GM13976 (cell line): ENCODE data around the gene ANXA7.

ENCODE experiments used
- DNase-seq: peaks from one replicate; pipeline ENCODE4 v3.0.0; 2012; ENCODE audit warnings: low spot score
- in situ Hi-C: fragments of 300-500 bp; cut with MboI; formaldehyde crosslinking; loops from one replicate; pipeline ENCODE4 v1.12.0; 2022; ENCODE audit warnings: low sequenced_read_pairs, mixed read lengths, inconsistent platforms; ENCODE audit not compliant: unreplicated experiment
- TF ChIP-seq, protein P1 (sequence below): IDR thresholded peaks from 2 replicates; pipeline ENCODE4 v1.5.1; 2012; ENCODE audit warnings: borderline replicate concordance, mild to moderate bottlenecking; ENCODE audit not compliant: insufficient read depth; ENCODE audit errors: extremely low read depth, missing control alignments, control extremely low read depth

The ANXA7 gene

GRCh38 chr10:73446926-73447325, 33.1 kb upstream of the ANXA7 start:
- TF ChIP-seq, protein P1, sequence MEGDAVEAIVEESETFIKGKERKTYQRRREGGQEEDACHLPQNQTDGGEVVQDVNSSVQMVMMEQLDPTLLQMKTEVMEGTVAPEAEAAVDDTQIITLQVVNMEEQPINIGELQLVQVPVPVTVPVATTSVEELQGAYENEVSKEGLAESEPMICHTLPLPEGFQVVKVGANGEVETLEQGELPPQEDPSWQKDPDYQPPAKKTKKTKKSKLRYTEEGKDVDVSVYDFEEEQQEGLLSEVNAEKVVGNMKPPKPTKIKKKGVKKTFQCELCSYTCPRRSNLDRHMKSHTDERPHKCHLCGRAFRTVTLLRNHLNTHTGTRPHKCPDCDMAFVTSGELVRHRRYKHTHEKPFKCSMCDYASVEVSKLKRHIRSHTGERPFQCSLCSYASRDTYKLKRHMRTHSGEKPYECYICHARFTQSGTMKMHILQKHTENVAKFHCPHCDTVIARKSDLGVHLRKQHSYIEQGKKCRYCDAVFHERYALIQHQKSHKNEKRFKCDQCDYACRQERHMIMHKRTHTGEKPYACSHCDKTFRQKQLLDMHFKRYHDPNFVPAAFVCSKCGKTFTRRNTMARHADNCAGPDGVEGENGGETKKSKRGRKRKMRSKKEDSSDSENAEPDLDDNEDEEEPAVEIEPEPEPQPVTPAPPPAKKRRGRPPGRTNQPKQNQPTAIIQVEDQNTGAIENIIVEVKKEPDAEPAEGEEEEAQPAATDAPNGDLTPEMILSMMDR: no peak
- no peak for DNase-seq
- in situ Hi-C loops: no loop called here

DNA sequence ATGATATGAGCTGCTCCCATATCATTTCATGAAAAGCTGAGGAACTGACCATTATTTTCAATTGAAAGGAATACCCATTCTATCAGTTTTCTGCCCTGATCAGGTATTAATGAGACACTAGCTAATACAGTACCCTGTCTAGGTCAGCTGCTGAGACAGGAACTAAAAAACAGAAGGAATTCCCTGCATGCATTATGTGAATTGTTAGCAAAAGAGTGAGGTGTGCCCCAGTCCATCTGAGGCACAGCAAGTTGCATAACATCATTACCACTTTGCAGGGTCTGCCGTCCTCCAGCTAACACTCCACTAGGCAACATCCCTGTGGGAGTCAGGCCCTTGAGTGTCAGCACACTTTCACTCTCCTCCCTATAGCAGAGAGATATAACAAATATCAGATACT, 30.6 kb upstream of the ANXA7 start:
- TF ChIP-seq, protein P1: no peak
- in situ Hi-C loops: no loop called here
- DNase-seq: no peak

- TF ChIP-seq, protein P1: no peak
These were observed 25.9 kb upstream of the ANXA7 start for GRCh38 chr10:73439605-73440312.

DNA sequence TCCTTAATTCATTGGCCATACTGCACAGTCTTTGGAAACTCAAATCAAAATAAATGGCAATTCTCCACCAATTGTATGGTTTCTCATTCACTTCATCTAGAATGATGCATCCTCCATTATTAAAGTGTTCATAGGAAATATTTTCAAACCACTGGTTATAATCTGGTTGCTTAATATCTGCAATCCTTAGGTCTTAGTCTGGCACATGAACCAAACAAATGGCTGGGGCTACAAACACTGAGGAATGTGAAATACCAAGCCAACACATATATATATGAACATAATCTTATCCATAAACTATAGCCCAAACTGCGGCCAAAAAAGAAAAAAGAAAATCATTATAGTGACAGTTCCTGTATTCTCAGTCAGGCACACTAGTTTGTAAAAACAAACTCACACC, 25.2 kb upstream of the ANXA7 start:
- in situ Hi-C loops: no loop called here
- TF ChIP-seq, protein P1: no peak
- no peak for DNase-seq

More at GRCh38 chr10:73439605-73440312, 25.9 kb upstream of the ANXA7 start:
- DNase-seq: no peak
- in situ Hi-C loops: no loop called here

DNA sequence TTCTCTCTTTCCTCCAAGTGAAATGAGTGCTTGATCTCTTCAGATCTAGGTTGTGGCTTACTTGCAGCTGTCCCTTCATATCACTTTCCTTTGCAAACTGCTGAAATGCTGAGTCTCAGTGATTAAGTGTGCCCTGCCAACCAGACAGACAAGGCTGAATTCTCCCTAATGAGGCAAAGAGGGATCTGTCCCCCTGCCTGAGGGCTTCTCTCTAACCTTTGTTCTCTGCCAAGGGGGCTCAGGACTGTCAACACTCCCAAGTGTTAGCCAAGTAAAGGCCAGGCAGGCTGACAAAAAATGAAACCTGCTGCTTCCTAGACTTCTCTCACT, 19.6 kb upstream of the ANXA7 start, which contains the start of gene MSS51:
MSS51 (minus strand) TSS at position 24 of the 330 bp plus-strand sequence. CDS start 5,277 bp downstream, outside the sequence.
- TF ChIP-seq, protein P1: no peak
- no peak for DNase-seq
- in situ Hi-C loops: no loop called here

DNA sequence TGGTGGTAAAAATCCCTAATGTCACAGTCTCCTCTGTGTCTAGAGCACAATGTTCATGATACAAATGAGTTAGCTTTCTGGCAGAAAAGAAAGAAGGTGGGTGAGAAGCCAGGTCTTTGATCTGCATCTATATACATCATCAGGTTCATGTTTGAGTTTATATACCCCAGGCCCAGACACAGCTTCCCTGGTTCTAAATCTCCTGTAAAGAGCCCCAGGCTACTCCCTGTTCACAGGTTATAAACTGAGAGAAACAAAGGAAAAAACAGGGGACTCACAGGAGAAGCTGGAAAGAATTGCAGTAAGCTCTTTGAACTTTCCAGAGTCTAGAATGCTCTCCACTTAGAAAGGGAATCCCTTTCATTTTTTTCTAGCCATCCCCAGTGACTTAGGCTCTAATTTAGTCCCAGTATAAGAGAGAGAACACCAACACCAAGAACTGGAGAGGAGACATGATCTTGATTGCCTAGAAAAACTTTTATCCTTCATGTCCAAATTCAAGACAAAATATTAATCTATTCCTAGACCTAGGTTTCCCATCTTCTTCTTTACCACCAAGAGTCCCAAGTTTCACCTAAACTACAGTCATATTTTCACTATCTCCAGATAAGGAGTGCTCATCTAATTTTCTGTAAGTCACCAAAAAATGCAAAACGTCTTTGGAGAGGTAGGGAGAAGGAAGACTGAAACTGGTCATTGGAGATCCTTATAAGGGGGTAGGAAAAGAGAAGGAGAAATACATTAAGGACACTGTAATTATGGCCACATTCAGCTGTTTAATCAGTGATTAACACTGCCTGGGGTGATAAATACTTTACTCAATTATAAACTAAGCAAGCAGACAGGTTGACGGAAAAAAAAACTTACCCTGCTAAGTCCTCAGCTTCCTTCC, 19.0 kb upstream of the ANXA7 start:
- in situ Hi-C loops: no loop called here
- TF ChIP-seq, protein P1: no peak

More for the DNA sequence above, 19.0 kb upstream of the ANXA7 start:
- no peak for DNase-seq
